Pons (tissue), 1 donor: ENCODE measurements around the gene SMIM41.

Experiments
- DNase-seq: peaks from one replicate; pipeline ENCODE4 v3.0.0-alpha.2; 2016; ENCODE audit warnings: low spot score

SMIM41 gene

DNA sequence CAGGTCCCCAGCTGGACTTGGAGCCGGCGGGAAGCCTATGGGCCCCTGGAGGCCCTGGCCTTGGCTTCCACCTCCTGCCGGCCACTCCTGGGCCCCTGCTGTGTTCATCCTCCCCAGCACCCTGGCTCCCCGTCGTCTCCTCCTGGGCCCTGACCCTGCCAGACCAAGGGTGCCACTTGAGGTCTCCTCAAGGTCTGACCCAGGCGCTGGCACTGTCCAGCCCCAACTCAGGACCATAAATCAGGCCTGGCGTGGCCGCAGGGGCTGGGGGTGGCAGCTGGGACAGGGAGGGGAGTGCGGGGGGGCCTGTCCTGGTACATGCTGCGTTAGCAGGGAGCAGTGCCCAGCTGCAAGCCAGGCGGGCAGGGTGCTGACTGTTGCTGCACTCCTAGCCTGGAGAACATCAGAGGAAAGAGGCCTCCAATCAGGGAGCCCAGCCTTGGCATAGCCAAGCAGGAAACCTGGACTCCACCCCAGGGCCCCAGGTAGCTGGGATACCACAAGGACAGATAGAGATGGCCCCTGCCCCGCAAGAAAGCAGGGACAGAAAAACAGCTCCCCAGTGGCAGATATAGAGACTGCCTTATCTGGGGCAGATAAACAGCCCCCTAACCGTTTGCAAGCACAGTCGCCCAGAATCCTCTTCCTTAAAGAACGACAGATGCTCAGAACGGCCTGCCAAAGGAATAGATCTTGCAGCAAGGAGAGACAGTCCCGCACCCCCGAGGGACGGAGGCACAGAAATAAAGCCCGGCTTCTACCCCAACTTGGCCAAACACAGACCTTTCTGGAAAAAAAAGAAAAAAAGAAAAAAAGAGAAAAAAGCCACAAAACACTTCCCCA, 16.2 kb upstream of the SMIM41 start:
- no peak for DNase-seq

DNA sequence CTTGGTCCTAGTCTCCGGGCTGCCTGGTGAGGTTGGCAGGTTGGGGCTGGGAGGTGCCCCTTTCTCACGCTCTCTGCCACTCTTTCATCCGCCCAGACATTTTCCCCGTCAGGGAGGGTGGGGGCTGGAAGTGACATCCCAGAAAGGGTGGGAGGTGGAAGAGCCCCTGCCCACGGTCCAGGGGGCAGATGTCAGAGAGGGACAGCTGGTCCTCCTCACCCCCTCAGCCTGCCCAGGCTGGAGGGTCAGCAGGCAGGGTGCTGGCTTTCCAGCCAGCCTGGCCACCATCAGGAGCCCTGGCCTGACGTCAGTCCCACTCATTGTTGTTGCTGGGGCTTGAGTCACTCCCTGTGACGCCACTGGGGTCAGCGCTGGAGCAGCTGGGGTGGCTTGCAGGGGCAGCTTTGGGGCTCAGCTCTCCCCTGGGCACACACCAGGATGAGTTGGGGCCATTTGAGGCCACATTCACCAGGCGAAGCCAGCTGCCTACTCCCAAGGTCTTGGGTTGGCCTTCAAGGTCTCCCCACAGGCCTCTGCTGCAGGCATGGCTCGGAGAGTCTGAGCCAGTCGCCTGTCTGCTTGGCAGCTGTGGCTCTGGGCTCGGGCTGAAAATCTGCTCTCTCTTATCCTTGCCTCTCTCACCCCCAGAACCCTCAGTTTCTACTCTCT, 15.4 kb upstream of the SMIM41 start:
- DNase-seq: no peak

DNA sequence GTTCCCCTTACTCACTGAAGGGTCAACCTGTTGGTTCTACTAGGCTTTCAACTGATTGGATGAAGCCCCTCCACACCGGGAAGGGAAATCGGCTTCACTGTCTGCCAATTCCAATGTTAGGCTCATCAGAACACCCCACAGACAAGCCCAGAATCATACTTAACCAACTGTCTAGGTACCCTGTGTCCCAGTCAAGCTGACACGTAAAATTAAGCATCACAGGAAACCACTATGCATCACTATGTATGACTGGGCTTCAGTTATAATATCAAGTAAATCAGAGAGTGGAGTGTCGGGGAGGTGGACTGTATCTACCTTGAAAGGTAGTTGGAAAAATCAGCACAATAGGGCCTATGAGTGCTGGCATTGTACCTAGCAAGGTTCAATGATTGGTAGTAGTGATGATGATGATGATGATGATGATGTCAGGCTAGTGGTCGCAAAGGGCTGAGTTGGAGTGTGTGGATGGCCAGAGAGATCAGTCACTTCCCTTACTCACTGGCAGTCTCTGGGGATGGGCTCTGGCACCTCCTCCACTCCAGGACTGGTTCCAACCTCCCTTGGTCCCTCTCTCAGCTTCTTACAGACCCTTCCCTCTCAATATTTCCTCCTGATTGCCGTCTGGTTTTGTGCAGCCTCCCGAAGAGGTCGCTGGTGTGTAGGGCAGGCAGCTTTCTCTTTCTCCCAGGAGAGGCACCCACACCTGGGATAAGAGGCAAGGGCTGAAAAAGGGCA, 13.0 kb upstream of the SMIM41 start:
- no peak for DNase-seq

DNA sequence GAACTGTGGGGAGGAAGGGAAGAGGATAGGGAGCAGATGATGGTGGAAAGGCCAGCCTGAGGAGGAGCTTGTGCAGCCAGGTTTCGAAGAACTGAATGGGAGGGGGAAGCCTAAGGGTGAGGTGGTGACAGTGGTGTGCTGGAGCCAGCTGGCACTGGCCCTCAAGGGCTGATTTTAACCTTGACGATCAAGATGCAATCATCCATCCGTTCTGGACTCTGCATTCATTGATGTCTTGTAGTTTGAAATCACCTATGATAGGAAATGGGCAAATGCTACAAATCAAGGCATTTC, 12.5 kb upstream of the SMIM41 start:
- DNase-seq: no peak

DNA sequence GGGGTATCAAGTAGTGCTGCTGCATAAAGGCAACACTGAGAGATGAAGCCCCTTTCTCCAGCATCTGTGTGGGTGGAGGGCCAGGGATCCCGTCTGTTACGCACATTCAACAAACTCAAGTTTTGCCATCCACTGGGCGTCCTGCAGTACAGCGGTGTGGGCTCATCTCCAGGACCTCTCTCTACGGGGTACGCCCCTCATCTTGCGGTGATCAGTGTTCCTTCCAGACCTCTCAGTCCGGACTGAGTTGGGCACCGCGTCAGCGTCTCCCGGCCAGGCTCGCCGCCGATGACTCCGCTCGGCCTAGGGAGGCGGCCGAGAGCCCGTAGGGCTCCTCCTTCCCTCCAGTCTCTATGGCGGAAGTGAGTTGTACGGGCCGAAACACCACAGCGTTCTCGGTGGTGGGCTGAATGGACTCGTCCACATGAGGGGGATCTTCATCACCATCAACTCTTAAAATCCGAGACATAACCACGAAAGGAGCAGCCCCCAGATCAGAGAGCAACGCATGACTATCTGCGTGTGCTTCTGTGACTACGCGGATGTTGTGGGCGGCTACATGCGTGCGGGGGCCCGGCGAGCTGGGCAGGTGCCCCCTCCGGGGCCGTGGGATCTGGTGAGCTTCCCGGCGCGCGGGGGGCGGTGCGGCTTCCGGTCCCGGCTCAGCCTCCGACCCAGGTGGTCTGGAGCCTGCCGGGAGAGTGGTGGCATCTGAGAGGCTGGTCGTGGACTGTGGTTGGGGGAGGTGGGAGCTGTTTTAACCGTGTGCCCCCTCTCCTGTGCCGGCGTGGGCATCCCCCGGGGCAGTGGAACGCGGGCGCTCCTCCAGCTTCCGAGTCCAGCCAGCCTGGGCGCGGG, 9.9 kb upstream of the SMIM41 start, which contains the start of gene ATG101:
Gene ATG101 (plus strand): TSS at position 652 of the 858 bp plus-strand sequence. CDS start 3,673 bp downstream, outside the sequence.
- peak; percentile 94 for DNase-seq

DNA sequence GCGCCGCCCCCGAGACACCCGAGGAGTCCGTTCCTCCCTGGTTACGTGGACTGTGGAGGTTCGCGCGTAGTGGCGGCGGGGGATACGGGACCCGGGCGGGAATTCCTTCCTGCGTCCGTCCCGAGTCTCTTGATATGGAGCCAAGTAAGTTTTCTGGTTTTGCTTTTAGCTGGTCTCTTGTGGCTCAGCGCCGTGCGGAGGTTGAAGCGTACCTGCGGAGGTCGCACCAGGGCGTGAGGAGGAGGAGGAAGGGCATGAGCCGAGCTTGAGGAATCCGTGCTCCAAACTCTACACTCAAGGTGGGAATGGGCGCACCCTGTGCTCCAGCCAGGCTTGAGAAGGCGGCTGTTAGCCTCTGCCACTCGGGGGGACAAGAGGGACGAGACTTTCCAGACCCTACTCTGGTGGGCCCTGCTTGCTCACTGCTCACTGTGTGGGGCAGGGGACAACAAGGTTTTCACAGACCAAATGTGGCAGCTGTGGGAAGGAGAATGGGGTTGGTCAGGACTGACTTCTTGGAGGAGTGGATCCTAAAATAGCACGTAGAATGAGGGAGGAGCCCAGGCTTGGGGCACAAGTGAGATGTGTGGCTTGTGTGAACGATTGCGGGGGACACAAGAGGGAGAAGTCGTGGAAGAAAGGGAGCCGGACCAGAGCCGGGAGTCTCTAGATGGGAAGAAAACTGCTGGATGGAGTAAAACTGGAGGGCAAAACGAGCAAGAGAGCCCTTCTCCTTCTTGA, 9.1 kb upstream of the SMIM41 start:
- DNase-seq: no peak

DNA sequence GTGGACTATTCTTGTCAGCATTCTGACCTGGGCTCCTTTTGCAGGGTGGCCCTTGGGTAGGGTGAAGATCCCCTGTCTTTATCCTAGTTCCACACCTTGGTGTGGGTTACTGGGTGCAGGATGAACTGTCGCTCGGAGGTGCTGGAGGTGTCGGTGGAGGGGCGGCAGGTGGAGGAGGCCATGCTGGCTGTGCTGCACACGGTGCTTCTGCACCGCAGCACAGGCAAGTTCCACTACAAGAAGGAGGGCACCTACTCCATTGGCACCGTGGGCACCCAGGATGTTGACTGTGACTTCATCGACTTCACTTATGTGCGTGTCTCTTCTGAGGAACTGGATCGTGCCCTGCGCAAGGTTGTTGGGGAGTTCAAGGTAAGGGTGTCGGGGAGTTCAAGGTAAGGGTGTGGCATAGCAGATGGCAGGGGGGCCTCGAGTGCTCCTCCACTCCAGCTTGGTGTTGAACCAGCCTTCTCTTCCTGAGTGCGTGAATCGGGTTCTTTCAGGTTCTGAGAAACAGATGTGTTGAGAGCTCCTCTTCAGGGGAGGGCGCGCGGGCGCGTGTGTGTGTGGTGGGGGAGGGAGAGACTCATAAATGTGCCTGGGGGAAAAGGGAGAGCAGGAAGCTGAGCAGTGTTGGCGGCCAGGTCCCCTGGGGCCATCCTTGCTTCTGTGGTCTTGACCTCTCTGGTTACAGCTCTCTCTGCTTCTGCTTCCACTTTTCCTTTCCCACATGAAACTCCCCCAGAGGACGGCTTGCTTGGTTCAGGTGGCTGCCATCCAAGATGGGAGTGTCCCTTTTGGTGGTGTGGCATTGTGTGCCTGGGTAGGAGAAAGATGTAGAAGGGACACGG, 5.7 kb upstream of the SMIM41 start:
- no peak for DNase-seq

DNA sequence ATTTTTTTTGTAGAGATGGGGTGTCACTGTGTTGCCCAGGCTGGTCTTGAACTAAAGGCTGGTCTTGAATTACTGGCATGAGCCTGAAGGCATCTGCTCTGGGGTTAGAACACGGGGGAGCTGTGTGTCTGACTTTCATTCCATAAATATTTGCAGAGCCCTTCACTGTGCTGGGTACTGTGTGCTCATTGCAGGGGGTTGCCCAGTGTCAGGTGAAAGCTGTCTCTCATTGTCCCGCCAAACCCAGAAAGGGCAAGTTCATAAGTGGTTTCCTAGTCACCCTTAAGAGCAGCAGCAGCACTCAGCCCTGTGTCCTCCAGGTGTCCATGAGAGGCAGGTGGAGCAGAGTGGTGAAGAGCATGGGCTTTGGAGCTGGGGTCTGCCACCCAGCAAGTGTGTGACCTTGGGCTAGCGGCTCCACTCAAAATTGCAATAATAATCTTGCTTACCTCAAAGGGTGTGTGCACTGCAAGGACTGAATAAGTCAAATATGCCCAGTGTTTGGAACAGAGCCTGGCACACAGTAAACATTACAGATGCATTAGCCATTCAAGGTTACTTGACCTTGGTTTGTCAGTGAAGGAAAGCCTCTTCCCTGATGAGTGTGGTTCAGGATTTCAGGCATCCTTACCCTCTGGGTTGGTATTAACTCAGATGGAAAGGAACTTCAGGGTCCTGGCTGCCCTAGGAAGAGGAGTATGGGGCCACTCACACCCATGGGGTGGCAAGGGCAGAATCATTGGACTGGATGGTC, 4.4 kb upstream of the SMIM41 start:
- DNase-seq: no peak

DNA sequence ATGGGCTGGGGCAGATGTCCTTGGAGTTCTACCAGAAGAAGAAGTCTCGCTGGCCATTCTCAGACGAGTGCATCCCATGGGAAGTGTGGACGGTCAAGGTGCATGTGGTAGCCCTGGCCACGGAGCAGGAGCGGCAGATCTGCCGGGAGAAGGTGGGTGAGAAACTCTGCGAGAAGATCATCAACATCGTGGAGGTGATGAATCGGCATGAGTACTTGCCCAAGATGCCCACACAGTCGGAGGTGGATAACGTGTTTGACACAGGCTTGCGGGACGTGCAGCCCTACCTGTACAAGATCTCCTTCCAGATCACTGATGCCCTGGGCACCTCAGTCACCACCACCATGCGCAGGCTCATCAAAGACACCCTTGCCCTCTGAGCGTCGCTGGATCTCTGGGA, 2.7 kb upstream of the SMIM41 start:
- DNase-seq: no peak

DNA sequence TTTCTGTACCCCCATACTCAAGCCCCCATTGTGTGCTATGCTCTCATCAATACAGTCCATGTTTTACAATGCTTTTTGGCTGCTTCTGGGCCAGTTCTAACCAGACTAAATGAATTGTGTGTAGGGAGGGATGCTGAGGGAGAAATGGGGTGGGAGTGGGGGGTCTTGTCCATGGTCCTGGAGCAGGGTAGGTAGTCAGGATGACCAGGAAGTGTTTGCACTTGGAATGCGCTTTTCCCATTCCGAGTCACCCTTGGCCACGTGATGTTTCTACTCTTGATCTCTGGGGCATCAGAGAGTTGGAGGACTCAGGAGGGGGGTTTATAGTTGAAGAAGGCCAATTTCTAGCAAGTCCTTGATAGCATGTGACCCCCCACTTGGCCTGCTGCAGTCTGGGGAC, 1.2 kb upstream of the SMIM41 start:
- no peak for DNase-seq

DNA sequence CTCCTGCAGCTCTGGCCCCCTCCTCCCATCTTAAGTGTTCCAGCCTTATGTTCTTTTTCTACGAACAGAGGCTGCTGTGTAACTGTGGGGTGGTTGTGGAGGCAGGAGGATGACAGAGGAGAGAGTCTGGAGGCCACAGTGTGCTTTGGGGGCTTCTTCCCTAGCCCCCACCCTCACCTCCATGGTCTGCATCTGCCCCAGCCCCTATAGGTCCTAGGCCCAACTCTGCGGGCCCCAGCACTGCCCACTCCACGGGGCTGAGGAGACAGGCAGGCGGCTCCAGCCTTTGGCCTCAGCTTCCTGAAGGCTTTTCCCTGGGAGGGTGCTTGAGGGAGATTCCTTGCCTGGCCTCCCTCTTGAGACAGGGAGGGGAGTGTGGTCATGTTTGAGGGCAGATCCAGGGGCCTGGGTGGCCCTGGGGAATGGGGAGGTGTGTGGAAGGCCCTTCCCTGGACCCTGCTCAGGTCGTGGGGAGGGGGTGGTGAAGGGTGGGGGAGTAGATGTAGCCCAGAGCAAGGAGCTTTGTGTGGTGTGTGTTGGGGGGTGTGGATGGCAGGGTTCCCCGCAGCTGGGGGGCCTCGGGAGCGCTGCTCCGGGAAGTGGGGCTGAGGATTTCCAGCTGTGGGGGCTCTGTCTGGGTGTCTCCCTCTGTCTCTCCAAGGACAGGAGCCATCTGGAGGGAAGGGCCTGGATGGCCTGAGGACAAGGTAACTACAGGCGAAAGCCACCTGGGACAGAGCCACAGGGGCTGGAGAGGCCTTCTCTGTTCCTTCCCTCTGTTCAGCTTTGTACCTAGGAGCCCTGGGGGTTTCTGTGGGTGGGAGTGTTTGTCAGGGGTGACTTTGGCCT, 1.1 kb downstream of the SMIM41 start:
- no peak for DNase-seq

DNA sequence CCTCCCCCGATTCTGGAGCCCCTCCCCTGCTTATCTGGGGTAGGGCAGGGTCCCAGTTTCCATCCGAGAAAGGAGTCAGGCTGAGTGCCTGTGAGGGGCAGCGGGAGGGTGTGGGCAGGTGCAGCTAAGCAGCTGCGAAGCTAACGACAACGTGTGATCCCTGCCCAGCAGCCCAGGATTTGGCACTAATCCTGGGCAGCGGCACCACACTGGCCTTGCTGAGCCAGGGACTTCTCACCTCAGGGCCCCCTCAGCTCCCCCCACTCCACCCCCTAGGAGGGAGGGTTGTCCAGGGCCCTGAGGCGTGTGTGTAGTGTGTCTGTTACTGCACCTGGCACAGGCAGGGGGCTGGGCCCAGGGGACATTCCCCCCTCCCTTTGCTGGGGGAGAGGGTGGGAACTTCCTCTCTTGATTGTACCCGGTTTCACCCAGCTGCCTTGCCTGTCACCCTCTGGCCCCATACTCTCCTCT, 1.8 kb downstream of the SMIM41 start:
- DNase-seq: no peak

DNA sequence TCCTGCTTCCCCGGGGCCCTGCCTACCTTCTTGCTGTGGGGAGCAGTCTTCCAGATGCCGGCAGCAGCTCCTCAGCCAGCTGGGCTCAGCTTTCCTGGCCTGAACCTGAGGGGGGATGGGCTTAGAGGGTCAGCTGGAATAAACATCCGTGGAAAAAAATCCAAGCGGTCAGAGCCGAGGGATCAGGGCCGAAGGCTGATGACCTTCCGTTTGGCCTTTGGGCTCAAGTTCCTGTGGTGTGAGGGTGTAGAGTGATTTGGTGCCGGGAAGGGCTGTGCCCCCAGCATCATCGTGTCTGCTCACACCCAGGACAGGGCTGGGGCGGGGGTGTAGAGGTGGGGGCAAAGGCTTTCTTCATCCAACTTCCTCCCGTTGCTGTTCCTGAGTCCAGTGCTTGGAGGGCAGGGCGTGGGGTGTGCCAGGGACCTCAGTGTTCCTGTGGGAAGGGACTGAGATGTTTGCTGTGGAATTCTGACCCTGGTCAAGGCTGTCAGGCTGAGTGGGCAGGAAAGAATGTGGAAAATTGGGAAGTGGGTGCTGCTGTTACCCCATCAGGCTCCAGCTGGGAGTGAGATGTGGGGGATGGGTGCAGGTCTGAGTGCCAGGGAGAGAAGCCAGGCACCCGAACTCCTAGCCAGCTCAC, 2.6 kb downstream of the SMIM41 start:
- no peak for DNase-seq

DNA sequence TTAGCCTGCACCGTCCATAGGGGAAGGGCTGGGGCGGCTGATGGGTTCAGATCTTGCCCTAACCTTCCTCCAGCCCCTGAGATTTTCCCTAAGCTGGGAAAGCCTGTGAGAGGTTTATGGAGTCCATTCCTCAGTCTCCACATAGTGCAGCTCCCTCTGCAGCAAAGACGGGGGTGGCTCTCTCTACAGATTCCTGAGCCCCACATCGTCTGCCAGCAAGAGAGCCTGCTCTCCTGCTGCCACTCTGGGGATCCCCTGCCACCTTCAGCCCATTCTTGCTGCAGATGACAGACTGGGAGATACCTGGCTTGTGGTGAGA, 3.1 kb downstream of the SMIM41 start:
- no peak for DNase-seq

DNA sequence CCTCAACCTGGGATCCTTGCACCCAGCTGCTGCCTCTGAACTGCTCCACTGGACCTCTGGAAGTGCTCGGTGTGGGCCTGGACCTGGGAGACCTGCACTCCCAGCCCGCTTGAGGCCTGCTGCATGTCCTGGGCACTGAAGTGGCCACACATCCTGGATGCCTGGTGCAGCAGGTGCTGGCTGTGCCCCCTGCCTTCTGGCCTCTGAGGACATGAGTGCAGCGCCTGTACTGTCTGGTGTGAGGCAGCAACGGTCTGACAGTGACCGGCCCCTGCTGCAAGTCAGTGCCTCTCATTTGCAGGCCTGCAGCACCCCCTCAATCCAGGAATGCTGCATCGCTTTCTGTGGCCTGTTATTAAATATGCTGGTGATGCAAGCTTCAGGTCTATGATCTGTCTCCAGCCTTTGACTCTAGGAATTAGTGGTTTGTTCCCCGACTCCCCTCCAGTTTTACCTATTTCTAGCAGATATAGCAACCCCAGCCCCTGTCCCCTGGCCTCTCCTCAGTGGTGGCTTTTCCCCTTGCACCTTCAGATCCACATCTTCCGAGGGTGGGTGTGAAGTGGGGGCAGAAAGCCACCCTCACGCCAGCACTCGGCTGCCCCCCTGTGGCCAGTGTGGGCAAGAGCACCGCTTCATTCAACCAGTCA, 3.6 kb downstream of the SMIM41 start:
- peak; percentile 39 for DNase-seq

DNA sequence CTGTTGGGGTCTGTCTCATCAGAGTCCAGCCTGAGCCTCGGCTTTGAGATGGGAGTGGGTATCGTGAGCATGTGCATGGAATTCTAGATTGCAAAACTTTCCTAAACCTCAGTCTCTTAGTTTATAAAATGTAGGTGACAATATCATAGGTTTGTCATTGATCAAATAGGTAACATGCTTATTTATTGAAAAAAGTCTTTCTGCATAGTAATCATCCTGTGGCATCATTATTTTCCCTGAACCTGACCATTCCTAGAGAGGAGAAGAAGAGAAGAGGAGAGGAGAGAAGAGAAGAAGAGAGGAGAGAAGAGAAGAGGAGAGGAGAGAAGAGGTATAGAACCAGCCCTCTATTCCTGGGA, 4.1 kb downstream of the SMIM41 start:
- DNase-seq: no peak

DNA sequence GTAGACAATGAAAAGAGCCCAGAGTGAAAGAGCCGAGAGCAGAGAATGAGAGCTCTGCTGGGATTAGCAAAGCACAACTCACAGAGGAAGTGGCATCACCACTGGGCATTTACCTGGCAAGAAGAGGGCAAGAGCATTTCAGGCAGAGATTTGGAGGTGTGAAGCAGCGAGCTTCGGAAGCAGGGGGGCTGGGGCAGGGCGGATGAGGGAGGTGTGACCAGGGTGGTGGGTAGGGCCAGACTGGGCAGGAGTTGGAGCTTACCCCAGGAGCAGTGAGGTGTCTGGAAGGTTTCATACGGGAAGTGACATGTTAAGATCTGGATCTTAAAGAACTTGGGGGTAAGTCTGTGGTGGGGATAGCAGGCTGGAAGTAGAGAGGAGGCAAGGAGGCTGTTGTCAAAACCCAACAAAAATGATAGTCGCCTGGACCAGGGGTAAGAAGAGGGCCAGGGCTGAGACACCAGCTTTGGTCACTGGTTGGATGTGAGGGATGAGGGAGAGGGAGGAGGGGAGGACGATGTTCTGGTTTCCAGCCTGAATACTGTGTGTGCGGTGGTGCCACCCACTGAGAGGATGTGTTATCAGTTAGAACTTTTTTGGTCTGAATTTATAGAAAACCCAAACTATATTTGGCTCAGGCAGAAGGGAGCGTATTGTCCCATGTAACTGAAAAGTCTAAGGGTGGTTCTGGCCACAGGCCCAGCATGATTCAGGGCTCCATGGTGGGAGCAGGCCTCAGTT, 5.2 kb downstream of the SMIM41 start:
- DNase-seq: no peak
